Endothelial cell of umbilical vein (primary cell): Measurements from ENCODE around the gene SLC19A1. TPM values are rescaled to one million over a fixed set of nuclear protein-coding genes. Genes with fewer than 3 reads are reported as not detected.

Experiments
- BruUV-seq: library from RNA; stranded (reverse); fragments of 400-500 nt; replicated peaks from 2 replicates; lab custom pipeline; 2021; lab: Mats Ljungman, UMichigan
- CTCF ChIA-PET: fragments of 300-600, 350-600 bp; sonication (Branson Sonifier 250); formaldehyde crosslinking; loops from one replicate; lab custom pipeline; 2021; ENCODE audit warnings: antibody characterized with exemption, inconsistent platforms; lab: Charles Lee
- POLR2A ChIA-PET: fragments of 300-600, 350-600 bp; sonication (Branson Sonifier 250); formaldehyde crosslinking; loops from one replicate; lab custom pipeline; 2021; ENCODE audit warnings: antibody characterized with exemption, inconsistent platforms; lab: Charles Lee
- DNase-seq: peaks from one replicate; pipeline ENCODE4 v3.0.0-alpha.2; 2011; ENCODE audit warnings: low read depth, low spot score
- FAIRE-seq: peaks from 2 replicates; lab custom pipeline; 2011; peaks lifted over from hg19 to GRCh38; lab: Jason Lieb, UNC
- H2AFZ ChIP-seq: 2 replicates; pipeline ENCODE4 v1.6.0; 2012; ENCODE audit warnings: low read depth, low read length, control low read depth, inconsistent platforms
- H3K27ac ChIP-seq: 2 replicates; pipeline ENCODE4 v1.5.1; 2011; ENCODE audit warnings: low read depth, mild to moderate bottlenecking, control low read depth, low read length, moderate library complexity; ENCODE audit not compliant: insufficient read depth
- H3K27me3 ChIP-seq, 2 experiments: 2 replicates each; pipeline versions ENCODE4 v1.6.0 to v1.6.1; 2011; ENCODE audit warnings: low read length in 2 of 2, mixed read lengths in 1 of 2; ENCODE audit not compliant: control insufficient read depth in 2 of 2, insufficient read depth in 2 of 2
- H3K36me3 ChIP-seq, 2 experiments: 2 replicates in 1 of 2; 3 replicates in 1 of 2; pipeline ENCODE4 v1.5.1; 2011; ENCODE audit warnings: low read length in 2 of 2, mild to moderate bottlenecking in 1 of 2, moderate library complexity in 1 of 2; ENCODE audit not compliant: control insufficient read depth in 2 of 2, insufficient read depth in 2 of 2; ENCODE audit errors: extremely low read depth in 1 of 2
- H3K4me1 ChIP-seq: 3 replicates; pipeline ENCODE4 v1.5.1; 2011; ENCODE audit warnings: mild to moderate bottlenecking, low read length; ENCODE audit not compliant: control insufficient read depth, insufficient read depth; ENCODE audit errors: extremely low read depth
- H3K4me2 ChIP-seq: 2 replicates; pipeline ENCODE4 v1.6.1; 2011; ENCODE audit warnings: low read length, control low read depth, mixed read lengths; ENCODE audit not compliant: insufficient read depth
- H3K4me3 ChIP-seq, 3 experiments: fragments of 200-600 bp in 1 of 3; sonication (generic), shearing (Covaris generic) in 1 of 3; replicated peaks in 1 of 3; 2 replicates each; pipeline ENCODE4 v1.5.1; 2011 to 2016; ENCODE audit warnings: control low read depth in 3 of 3, low read length in 3 of 3, mild to moderate bottlenecking in 2 of 3, inconsistent platforms in 1 of 3, low read depth in 1 of 3, moderate library complexity in 1 of 3; ENCODE audit not compliant: insufficient read depth in 1 of 3
- H3K79me2 ChIP-seq: 2 replicates; pipeline ENCODE4 v1.6.0; 2012; ENCODE audit warnings: low read length, inconsistent platforms; ENCODE audit not compliant: control insufficient read depth, insufficient read depth
- H3K9ac ChIP-seq: replicated peaks from 2 replicates; pipeline ENCODE3; 2011; ENCODE audit warnings: low read length, control low read depth; ENCODE audit not compliant: insufficient read depth; ENCODE audit errors: extremely low read depth
- H3K9me1 ChIP-seq: replicated peaks from 3 replicates; pipeline ENCODE4 v1.6.0; 2011; ENCODE audit warnings: mild to moderate bottlenecking, low read length; ENCODE audit not compliant: control insufficient read depth, insufficient read depth; ENCODE audit errors: extremely low read depth
- H3K9me3 ChIP-seq: replicated peaks from 2 replicates; pipeline ENCODE4 v1.5.1; 2012; ENCODE audit warnings: low read length, inconsistent platforms; ENCODE audit not compliant: control insufficient read depth, insufficient read depth
- H4K20me1 ChIP-seq: replicated peaks from 2 replicates; pipeline ENCODE3; 2011; ENCODE audit warnings: mild to moderate bottlenecking, low read length; ENCODE audit not compliant: control insufficient read depth, insufficient read depth; ENCODE audit errors: extremely low read depth
- CTCF ChIP-seq, 2 donors: IDR thresholded peaks; 1 replicate in 1 of 2; 2 replicates in 1 of 2; pipeline ENCODE4 v1.5.1; 2011; ENCODE audit warnings: low read length in 2 of 2, mild to moderate bottlenecking in 2 of 2, moderate library complexity in 2 of 2, control low read depth in 1 of 2, inconsistent platforms in 1 of 2, low read depth in 1 of 2; ENCODE audit not compliant: insufficient read depth in 1 of 2; ENCODE audit errors: extremely low read depth in 1 of 2
- EZH2 ChIP-seq: IDR thresholded peaks from 2 replicates; pipeline ENCODE4 v1.6.1; 2012; ENCODE audit warnings: borderline replicate concordance, low read depth, mild to moderate bottlenecking, moderate library complexity, low read length, inconsistent platforms; ENCODE audit not compliant: severe bottlenecking
- FOS ChIP-seq: IDR thresholded peaks from 2 replicates; pipeline ENCODE4 v1.6.1; 2011; ENCODE audit warnings: mild to moderate bottlenecking, low read length, moderate library complexity, borderline replicate concordance; ENCODE audit not compliant: insufficient read depth
- JUN ChIP-seq: IDR thresholded peaks from 2 replicates; pipeline ENCODE4 v1.6.1; 2011; ENCODE audit warnings: borderline replicate concordance, low read depth; ENCODE audit not compliant: insufficient read length, insufficient read depth
- MYC ChIP-seq: IDR thresholded peaks from one replicate; pipeline ENCODE4 v1.6.1; 2011; ENCODE audit warnings: mild to moderate bottlenecking, low read depth, low read length
- POLR2A ChIP-seq: IDR thresholded peaks from 2 replicates; pipeline ENCODE4 v1.6.1; 2012; ENCODE audit warnings: low read depth, mild to moderate bottlenecking, control low read depth, low read length
- POLR2AphosphoS5 ChIP-seq: IDR thresholded peaks from 2 replicates; pipeline ENCODE4 v1.6.1; 2012; ENCODE audit warnings: low read depth, mild to moderate bottlenecking, control low read depth, low read length, moderate library complexity; ENCODE audit not compliant: insufficient read depth
- dilution Hi-C: fragments of 300-500 bp; cut with MboI; formaldehyde crosslinking; loops from one replicate; pipeline ENCODE4 v1.15.0; 2019; ENCODE audit warnings: low sequenced_read_pairs; ENCODE audit not compliant: extremely low pct_ligation_motif_present
- intact Hi-C: fragments of 100-400 bp; cut with micrococcal nuclease; formaldehyde crosslinking; loops from one replicate; pipeline ENCODE4 v1.10.0; 2022
- polyA plus RNA-seq, 4 experiments: library from polyadenylated mRNA; depleted of rRNA in 3 of 4; stranded (reverse) in 3 of 4; unstranded in 1 of 4; fragments of >200 nt; gene quantifications; 2 replicates each; pipeline versions ENCODE4 v1.2.1 to v1.2.3, GENCODE V29; 2011 to 2012; ENCODE audit warnings: missing spikeins in 1 of 4
- total RNA-seq: library from RNA; stranded (reverse); gene quantifications from 2 replicates; pipeline ENCODE4 v1.2.3, GENCODE V29; 2021
- TF ChIP-seq, protein P1 (sequence below): IDR thresholded peaks from 2 replicates; pipeline ENCODE4 v1.6.1; 2011; ENCODE audit not compliant: insufficient read depth, insufficient read length

SLC19A1 gene
- total and polyA plus RNA-seq, 2 donors (not counting 3 experiments of a cell fraction or from before 2014, with no cell fraction given), result 36.3 to 54.6 TPM

- FAIRE-seq (no peak), DNase-seq (no peak)
- Histone ChIP-seq H3K9me3 (no peaks in the 10 kb centered on the region), H3K4me1 (peaks cover 6% of the 10 kb centered on the region), H3K9me1 (no peaks in the 10 kb centered on the region), H3K36me3 (peaks cover 3 to 44% of the 10 kb centered on the region in 2 experiments), H2AFZ (no peak overlapping the region), H3K4me3 (no peak overlapping the region), H3K27me3 (no peaks in the 10 kb centered on the region), H3K27ac (no peak overlapping the region), H3K79me2 (no peaks in the 10 kb centered on the region), H3K4me2 (no peak overlapping the region), H3K9ac (no peak overlapping the region), H4K20me1 (no peaks in the 10 kb centered on the region)
- no TSS peak for BruUV-seq
- POLR2A ChIA-PET, result no interaction called here
- CTCF ChIA-PET, result no interaction called here
- intact Hi-C loops (no loop called here), dilution Hi-C loops (no loop called here)
- no peak for TF ChIP-seq POLR2A
- TF ChIP-seq FOS, result no peak
Measured at GRCh38 chr21:45481977-45482898, 60.0 kb downstream of the SLC19A1 start.

GRCh38 chr21:45481566-45481965 is 60.7 kb downstream of the SLC19A1 start:
- dilution Hi-C loops, result no loop called here

More at GRCh38 chr21:45481566-45481965, 60.7 kb downstream of the SLC19A1 start:
- no peak for FAIRE-seq
- H3K4me2 ChIP-seq, result no peak overlapping the region
- H3K9me1 ChIP-seq, result no peaks in the 10 kb centered on the region
- ChIA-PET POLR2A (no interaction called here), CTCF (no interaction called here)
- TF ChIP-seq, protein P1, sequence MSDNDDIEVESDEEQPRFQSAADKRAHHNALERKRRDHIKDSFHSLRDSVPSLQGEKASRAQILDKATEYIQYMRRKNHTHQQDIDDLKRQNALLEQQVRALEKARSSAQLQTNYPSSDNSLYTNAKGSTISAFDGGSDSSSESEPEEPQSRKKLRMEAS, result no peak
- TF ChIP-seq CTCF (IDR thresholded peaks at IDR 0.05; ENCODE audit: extremely low read depth in 1 of 2, insufficient read depth in 1 of 2, low read depth in 1 of 2, low read length in 2 of 2) (no peak), EZH2 (no peak), JUN (no peak), POLR2AphosphoS5 (no peak), MYC (no peak)
- H3K36me3 ChIP-seq, result peaks cover 0 to 47% of the 10 kb centered on the region in 2 experiments
- no peaks in the 10 kb centered on the region for H3K79me2 ChIP-seq
- no peaks in the 10 kb centered on the region for H4K20me1 ChIP-seq
- H2AFZ ChIP-seq, result no peak overlapping the region
- no peak overlapping the region for H3K9ac ChIP-seq
- no peaks in the 10 kb centered on the region for H3K9me3 ChIP-seq
- H3K27ac ChIP-seq, result no peak overlapping the region
- no peaks in the 10 kb centered on the region for H3K27me3 ChIP-seq
- peaks cover 6% of the 10 kb centered on the region for H3K4me1 ChIP-seq
- no peak for DNase-seq
- intact Hi-C loops, result no loop called here
- no TSS peak for BruUV-seq
- no peak overlapping the region for H3K4me3 ChIP-seq
